Erythroblast (primary cell): ENCODE results near the gene PPP1R1A.

Experiments used
- GATA1 ChIP-seq: IDR thresholded peaks from 2 replicates; pipeline ENCODE4 v1.6.1; 2011; ENCODE audit warnings: low read depth, mild to moderate bottlenecking, control low read depth, low read length, moderate library complexity
- POLR2A ChIP-seq: IDR thresholded peaks from 2 replicates; pipeline ENCODE4 v1.6.1; 2011; ENCODE audit warnings: mild to moderate bottlenecking, low read length

DNA sequence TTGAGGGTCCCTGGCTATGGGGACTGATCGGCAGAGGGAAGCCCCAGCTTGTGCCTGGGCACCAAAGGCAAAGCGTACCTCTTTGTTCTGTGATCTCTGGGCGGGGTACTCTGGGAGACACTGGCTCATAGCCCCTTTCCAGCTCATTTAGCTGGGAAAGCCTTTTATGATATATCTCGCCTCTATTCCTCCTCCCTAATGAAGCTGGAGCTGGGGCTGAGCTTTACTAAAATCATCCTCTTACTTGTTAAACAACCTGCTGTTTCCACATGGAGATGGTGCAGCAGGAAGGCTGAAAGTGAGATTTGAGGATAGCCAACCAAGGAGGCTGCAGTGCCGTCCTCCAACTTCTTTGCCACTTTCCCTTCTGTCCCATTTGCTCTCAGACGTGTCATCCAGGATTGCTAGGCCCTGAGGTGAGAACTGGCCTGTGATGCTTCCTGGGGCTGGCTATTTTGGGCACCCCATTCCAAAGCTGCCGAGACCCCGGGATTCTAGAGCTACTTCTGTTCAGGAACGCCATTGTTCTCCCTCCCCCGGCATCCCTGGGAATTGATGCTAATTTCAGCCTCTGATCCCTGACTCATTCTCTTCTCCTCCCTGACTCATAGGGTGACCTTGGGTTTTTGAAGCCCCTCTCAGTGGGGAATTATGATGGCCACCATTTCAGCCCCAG is 23.0 kb downstream of the PPP1R1A start:
- TF ChIP-seq POLR2A = no peak
- TF ChIP-seq GATA1 = no peak
